Neural cell (in vitro differentiated cells): Measurements from ENCODE around the gene RASGRP2.

ENCODE experiments used
- CTCF ChIP-seq: fragments of 450-650 bp; IDR thresholded peaks from 2 replicates; pipeline ENCODE4 v1.5.1; 2014; ENCODE audit warnings: antibody characterized with exemption, mild to moderate bottlenecking, moderate library complexity; ENCODE audit not compliant: poor library complexity, severe bottlenecking
- EZH2 ChIP-seq: fragments of 200-600, 300-800 bp; shearing (Covaris generic), sonication (generic); IDR thresholded peaks from 2 replicates; pipeline ENCODE4 v1.6.1; 2014; ENCODE audit warnings: antibody characterized with exemption, low read length, borderline replicate concordance, mild to moderate bottlenecking; ENCODE audit not compliant: insufficient read depth, poor library complexity, severe bottlenecking

DNA sequence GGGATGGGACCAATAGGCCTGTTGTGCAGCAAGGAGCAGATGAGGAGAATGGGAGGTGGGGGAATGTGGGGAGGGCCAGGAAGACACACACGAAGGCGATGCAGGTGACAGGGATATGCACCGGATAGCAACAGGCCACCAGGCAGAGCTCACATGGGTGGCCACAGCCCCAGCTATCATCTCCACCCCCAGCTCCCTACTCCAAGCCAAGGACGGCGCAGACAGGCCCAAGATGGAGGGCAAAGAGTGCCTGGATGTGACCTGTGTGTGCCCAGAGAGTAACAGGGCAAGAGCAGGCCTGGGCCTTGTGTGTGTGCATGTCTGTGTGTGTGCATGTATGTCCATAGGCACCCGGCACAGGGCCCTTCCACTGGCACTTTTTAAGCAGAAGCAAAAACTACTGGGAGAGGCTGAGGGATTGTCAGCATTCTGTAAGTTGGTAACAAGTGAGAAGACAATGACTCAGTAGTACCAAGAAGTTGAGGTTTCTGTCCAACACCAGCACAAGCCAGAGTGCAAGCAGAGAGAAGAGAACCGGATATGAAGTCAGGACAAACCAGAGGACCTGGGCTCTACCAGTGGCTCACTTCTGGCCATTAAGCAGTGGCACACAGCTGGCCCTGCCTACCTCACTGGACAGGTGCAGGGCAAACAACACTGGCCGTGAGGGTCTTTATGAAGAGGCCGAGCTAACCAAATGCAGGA is 57.3 kb downstream of the RASGRP2 start:
- TF ChIP-seq CTCF (no peak), EZH2 (no peak)
